Posterior vena cava (tissue), 2 donors: Measurements from ENCODE around the gene SUCLG2. TPM values are rescaled to one million over a fixed set of nuclear protein-coding genes. Genes with fewer than 3 reads are reported as not detected.
"Not testable (repeated sequence)": the region's sequence is repeated elsewhere in the genome, so short reads cannot be mapped to it uniquely, and the experiment has no call there.

ENCODE experiments used
- DNase-seq: peaks from one replicate; pipeline ENCODE4 v3.0.0-alpha.2; 2020; ENCODE audit warnings: low spot score
- intact Hi-C, 2 donors: fragments of 100-400 bp; cut with DNase I; formaldehyde crosslinking; loops; one replicate each; pipeline versions ENCODE4 v1.14.1 to v1.14.2; 2022 to 2023
- total RNA-seq, 2 donors: library from RNA; stranded (reverse); fragmentation: NEBNext Ultra II Directional; extraction: Animal tissue kit (Norgen Biotek cat#: 25700); gene quantifications; one replicate each; pipeline ENCODE4 v1.2.1, GENCODE V29; 2021
- donor health status: DM: yes; HTN: yes; CAD: no.
- donor health status: DM: yes; HTN: yes; CAD: no.

SUCLG2 gene
- total RNA-seq, 2 donors from 2014 or later, result 51.5 to 51.9 TPM

DNA sequence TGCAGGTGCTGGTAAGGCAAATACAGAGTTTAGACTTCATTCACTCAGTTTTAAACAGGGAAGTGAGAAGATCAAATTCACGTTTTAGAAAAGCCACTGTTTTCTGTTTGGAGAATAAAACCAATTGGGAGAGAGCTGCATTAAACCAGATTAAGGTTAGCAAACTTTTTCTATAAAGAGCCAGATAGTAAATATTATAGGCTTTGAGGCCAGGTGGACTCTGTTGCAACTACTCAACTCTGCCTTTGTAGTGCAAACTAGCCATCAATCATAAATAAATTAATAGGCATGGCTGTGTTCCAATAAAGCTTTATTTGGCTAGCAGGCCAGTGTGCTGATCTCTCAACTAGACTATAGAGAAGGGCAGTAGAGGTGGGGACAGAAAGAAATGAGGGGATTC, 33.5 kb downstream of the SUCLG2 start:
- DNase-seq, result no peak

DNA sequence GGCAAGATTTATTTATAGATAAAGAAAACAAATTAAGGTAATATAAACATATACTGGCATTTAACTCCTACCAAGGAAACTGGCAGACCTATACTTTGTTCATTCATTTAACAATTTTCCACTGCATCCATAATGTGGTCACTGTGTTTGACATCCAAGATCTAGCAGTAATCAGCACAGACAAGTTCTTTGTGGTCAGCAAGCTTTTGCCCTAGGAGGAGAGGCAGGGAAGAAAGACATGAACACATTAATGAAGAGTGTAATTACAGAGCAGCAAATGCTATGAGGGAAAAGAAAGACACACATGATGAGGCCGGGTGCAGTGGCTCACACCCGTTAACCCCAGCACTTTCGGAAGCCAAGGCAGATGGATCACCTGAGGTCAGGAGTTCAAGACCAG, 34.4 kb downstream of the SUCLG2 start:
- intact Hi-C loops, result no loop called here
- no peak for DNase-seq

More for the DNA sequence above, 33.5 kb downstream of the SUCLG2 start:
- intact Hi-C loops, result no loop called here

DNA sequence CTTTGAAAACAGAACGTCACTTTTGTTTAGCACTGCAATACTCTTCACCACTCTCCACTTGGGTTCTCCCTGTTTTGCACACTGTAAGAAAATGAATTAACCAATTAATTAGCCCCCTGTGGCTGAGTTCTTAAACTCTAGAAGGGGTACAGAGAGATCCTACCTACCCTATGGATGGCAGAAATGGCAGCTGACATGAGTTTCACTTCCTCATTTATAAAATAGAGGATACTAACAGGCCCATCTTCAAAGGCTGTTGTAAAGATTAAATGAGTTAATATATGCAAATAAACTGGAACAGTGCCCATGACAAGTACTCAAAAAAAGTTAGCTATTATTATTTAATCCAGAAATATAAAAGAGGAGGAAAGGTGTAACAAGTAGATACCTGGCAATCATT, 36.9 kb downstream of the SUCLG2 start:
- no peak for DNase-seq
- intact Hi-C loops, result no loop called here

DNA sequence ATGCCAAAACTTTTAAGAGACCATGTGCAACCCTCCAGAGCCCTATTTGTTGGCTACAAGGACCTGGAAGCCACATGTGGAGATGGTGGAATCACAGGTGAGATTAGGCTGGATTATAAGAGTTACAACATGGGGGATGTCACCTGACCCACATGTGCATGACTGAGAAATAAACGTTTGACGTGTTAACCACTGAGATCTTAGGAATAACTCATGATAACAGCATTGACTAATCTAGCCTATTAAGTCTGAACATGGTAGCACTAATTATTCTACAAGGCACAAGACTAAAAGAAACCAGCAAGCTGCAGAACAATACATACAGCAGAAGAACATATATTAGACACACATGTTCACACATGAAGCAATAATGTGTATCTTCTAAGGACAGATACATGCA, 38.4 kb downstream of the SUCLG2 start:
- intact Hi-C loops, result no loop called here
- no peak for DNase-seq

GRCh38 chr3:67614195-67614594, 40.2 kb downstream of the SUCLG2 start:
- no peak for DNase-seq
- intact Hi-C loops, result no loop called here

- intact Hi-C loops, result no loop called here
- DNase-seq, result no peak
Measured at GRCh38 chr3:67610458-67610857, 44.0 kb downstream of the SUCLG2 start.

DNA sequence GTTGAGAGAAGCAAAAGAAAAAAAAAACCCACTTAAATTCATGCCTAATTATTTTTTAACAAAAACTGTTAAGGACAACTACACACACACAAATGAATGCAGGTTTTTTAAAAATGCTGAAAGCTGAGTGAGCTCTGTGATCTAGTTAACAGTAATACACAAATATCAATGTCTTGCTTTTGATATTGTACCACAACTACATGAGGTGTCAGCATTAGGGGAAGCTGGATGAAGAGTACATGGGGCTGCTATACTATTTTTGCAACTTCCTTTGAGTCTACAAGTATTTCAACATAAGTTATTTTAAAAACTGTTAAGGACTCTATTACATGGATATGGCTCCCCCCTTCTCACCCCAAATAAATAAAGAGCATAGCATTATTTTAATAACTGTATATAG, 44.7 kb downstream of the SUCLG2 start:
- intact Hi-C loops, result no loop called here
- no peak for DNase-seq

GRCh38 chr3:67608034-67608433, 46.4 kb downstream of the SUCLG2 start:
- intact Hi-C loops, result no loop called here
- DNase-seq, result no peak

DNA sequence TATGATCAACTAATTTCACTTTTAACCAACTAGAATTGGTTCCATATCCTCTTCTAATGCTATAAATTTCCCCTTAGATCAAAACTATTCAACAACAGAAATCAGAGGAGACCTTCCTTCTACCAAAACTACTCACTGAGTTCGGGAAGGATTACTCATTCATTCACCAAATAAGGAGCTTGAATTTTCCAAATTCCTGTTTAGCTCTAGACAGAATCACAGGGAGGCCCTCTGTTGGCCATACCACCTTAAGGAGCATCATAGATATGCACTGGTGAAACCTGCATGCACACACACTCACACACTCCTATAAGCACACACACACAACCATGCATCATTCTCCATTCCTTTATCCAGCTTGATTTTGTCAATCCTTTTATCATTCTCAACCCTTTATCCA, 49.0 kb downstream of the SUCLG2 start:
- DNase-seq, result no peak
- intact Hi-C loops, result no loop called here

DNA sequence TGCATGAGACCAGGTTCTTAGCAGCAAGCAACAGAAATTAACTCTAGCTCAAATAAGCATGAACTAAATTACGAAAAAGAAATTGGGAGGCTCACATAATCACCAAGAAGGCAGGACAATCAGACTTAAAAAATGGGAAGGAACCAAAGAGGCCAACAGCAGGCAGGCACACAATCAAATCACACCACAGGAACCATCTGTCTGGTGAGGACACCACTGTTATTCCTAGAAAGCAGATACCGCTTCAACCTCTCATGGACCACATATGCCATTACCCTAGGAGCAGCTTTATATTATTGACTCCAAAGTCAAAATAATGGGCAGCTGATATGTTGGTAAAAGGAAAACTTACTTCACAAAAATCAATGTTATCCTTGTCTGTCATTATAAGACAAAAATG, 51.6 kb downstream of the SUCLG2 start:
- no peak for DNase-seq
- intact Hi-C loops, result no loop called here

DNA sequence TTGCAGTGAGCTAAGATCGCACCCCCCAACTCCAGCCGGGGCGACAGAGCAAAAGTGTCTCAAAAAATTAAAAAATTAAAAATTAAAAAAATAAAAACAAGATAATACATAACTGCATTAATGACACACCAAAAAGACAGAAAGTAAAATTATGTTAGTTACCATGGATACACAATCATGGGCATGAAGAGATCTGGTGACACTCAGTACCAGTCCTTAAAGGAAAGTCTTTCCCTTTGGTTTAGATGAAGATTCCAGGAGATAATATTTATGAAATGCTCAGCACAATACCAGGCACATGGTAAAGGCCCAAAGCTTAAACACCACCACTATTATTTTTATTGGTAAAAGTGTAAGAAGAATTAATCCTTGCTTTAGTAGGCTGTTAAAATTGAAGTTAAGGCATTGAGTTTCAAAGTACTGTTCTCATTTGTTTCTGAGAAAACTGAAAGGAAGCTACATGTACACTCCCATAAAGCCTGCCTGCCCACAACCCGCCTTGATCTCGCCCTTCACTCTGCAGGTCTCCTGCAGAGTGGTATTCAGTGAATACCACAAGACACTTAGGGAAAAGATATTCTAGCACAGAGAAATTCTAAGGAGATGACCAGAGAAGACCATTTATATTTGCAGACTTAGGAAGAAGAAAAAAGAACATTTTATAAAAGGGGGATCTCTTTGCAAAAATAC, 52.3 kb downstream of the SUCLG2 start:
- DNase-seq, result no peak
- intact Hi-C loops, result no loop called here

- intact Hi-C loops, result no loop called here
- no peak for DNase-seq
Measured at GRCh38 chr3:67601385-67601784, 53.0 kb downstream of the SUCLG2 start.

GRCh38 chr3:67599821-67600220, 54.6 kb downstream of the SUCLG2 start:
- no peak for DNase-seq
- intact Hi-C loops, result no loop called here

DNA sequence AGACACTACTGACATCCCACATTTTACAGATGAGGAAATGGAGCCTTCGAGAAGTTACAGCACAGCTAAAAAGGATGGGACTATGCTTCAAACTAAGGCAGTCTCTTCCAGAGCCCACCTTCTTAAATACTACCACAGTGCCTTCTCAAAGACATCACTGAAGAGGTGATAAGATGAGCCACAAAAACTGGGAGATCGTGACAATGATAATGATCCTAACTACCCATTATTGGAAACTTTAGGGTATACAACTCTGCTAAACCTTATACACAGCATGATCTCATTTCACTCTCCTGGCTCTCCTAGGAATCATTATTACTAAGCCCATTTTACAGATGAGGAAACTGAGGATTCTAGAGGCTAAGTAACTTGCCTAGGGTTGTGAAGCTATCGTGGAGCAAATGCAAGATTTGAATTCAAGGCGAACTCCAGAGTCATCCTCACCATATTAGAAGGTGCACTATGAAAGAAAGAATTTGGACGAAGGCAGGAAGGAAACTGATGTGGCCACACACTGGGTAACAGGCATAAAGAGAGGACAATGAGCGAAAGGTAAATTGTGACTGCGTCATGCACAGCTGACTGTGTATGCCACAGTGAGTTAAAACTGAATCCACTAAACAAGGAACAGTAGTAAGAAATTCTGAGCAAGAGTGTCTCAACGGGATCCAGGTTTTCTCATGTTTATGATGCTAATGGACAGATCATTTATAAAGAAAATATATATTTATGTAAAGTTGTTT, 55.4 kb downstream of the SUCLG2 start:
- DNase-seq, result no peak
- intact Hi-C loops, result no loop called here

- intact Hi-C loops, result no loop called here
Measured at GRCh38 chr3:67595424-67595823, 59.0 kb downstream of the SUCLG2 start.

GRCh38 chr3:67593761-67594234, 60.6 kb downstream of the SUCLG2 start:
- intact Hi-C loops, result no loop called here
- DNase-seq, result no peak

More at GRCh38 chr3:67595424-67595823, 59.0 kb downstream of the SUCLG2 start:
- no peak for DNase-seq

DNA sequence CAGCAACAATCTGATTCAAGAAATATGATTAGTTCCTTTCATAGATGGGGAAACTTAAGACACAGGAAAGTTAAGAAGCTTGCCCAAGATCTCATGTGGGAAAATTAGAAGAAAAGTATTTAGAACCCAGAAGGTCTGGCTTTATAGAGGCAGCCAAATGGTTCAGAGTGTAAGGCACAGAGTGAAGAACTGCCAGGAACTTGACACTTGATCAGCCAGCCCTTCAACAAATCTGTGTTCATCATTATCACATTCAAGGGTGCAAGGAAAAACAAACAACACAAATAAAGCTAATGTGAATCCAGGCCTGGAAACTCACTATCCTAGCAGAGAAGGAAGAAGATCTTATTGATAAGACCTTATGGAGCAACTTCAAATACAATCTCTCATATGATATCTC, 62.4 kb downstream of the SUCLG2 start:
- no peak for DNase-seq
- intact Hi-C loops, result no loop called here

- no peak for DNase-seq
Measured at GRCh38 chr3:67587811-67588210, 66.6 kb downstream of the SUCLG2 start.

DNA sequence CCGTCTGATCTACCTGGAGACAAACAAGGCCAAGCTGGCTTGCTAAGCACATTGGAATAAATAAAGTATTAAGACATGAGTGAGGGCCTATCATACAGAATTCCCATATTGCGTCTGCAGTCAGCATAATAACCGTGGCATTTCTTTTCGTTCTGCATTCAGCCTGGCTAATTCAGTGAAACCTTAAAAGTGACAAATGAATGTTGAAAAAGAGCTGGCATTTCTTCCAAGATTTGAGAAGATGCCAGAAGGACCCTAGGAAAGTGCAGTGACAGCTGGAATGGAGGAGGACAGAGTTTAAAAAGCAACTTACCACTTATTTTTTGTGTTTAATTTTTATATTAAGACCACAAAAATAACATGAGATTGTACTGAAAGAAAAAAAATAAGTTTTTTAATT, 67.1 kb downstream of the SUCLG2 start:
- DNase-seq, result no peak
- intact Hi-C loops, result no loop called here

More at GRCh38 chr3:67587811-67588210, 66.6 kb downstream of the SUCLG2 start:
- intact Hi-C loops, result no loop called here

GRCh38 chr3:67584608-67585007, 69.8 kb downstream of the SUCLG2 start:
- DNase-seq, intact Hi-C loops: not testable (repeated sequence)

DNA sequence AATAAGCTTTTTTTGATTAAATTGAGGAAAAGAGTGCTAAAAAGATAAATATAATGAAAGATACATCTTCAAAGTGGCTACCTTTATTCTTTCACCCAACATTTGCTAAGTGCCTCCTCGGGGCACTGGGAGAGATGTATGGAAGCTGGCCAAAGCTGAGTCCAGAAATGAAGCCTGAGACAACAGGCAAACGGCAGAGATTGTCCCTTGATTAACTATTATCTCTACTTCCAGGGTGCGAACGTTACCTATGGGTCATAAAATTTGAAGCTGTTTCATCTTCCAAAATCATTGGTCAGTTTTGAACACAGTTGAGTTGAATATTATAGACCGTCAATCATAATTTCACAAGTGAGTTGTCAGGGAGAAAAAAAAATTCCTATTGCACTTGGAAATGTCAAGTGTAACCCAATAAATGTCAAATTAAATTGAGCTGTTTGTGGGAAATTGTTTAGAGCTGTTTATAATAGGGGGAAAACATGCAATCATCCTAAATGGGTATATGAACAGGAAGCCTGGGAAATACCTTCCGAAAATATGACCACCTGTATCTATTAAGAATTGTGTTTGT, 73.9 kb downstream of the SUCLG2 start:
- intact Hi-C loops, result no loop called here

More for the DNA sequence above, 73.9 kb downstream of the SUCLG2 start:
- DNase-seq, result no peak
